ENCODE results near the gene POLR1D. TPM values are rescaled to one million over a fixed set of nuclear protein-coding genes. Genes with fewer than 3 reads are reported as not detected.

Gene POLR1D
- total and polyA plus RNA-seq, 2 experiments from 2014 or later: 177 to 197 TPM

DNA sequence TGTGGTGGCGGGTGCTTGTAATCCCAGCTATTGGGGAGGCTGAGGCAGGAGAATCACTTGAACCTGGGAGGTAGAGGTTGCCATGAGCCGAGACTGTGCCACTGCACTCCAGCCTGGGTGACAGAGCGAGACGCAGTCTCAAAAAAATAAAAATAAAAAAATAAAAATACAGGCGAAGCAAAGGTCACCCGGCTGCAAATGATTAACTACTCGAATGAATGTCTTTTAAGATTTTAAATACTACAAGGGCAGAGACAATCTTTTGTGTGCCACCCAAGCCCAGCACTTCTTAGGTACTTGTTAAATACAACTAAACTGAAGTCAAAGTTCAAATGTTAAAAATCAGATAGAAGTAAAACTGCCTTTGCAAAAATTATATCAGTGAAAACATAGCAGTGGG lies 8.1 kb upstream of the POLR1D start:
- no peaks in the 10 kb centered on the region for H3K36me3 ChIP-seq (ENCODE audit: insufficient read depth)
- TF ChIP-seq STAT1 (IDR thresholded peaks at IDR 0.05; ENCODE audit: unreplicated experiment) (no peak), EZH2phosphoT487 (IDR thresholded peaks at IDR 0.05; ENCODE audit: unreplicated experiment) (no peak), NANOG (IDR thresholded peaks at IDR 0.05; ENCODE audit: borderline replicate concordance) (no peak), JUNB (IDR thresholded peaks at IDR 0.05; ENCODE audit: unreplicated experiment) (no peak), CREB1 (CRISPR knock-in tag; IDR thresholded peaks at IDR 0.05; ENCODE audit: low read depth) (no peak), REST (IDR thresholded peaks at IDR 0.05; ENCODE audit: unreplicated experiment) (no peak), POLR2AphosphoS5 (IDR thresholded peaks at IDR 0.05; ENCODE audit: low read depth) (no peak), ZNF114 (CRISPR knock-in tag; IDR thresholded peaks at IDR 0.05) (no peak), ZNF331 (CRISPR knock-in tag; IDR thresholded peaks at IDR 0.05; ENCODE audit: low read depth) (no peak), EZH2 (IDR thresholded peaks at IDR 0.05; ENCODE audit: low read depth, unreplicated experiment) (no peak)
- TF ChIP-seq, protein P1, sequence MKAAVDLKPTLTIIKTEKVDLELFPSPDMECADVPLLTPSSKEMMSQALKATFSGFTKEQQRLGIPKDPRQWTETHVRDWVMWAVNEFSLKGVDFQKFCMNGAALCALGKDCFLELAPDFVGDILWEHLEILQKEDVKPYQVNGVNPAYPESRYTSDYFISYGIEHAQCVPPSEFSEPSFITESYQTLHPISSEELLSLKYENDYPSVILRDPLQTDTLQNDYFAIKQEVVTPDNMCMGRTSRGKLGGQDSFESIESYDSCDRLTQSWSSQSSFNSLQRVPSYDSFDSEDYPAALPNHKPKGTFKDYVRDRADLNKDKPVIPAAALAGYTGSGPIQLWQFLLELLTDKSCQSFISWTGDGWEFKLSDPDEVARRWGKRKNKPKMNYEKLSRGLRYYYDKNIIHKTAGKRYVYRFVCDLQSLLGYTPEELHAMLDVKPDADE (IDR thresholded peaks at IDR 0.05): no peak
- TF ChIP-seq, protein P2, sequence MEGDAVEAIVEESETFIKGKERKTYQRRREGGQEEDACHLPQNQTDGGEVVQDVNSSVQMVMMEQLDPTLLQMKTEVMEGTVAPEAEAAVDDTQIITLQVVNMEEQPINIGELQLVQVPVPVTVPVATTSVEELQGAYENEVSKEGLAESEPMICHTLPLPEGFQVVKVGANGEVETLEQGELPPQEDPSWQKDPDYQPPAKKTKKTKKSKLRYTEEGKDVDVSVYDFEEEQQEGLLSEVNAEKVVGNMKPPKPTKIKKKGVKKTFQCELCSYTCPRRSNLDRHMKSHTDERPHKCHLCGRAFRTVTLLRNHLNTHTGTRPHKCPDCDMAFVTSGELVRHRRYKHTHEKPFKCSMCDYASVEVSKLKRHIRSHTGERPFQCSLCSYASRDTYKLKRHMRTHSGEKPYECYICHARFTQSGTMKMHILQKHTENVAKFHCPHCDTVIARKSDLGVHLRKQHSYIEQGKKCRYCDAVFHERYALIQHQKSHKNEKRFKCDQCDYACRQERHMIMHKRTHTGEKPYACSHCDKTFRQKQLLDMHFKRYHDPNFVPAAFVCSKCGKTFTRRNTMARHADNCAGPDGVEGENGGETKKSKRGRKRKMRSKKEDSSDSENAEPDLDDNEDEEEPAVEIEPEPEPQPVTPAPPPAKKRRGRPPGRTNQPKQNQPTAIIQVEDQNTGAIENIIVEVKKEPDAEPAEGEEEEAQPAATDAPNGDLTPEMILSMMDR (conservative IDR thresholded peaks at IDR 0.05; ENCODE audit: low read depth in 2 of 2): no peak
- TF ChIP-seq, protein P3, sequence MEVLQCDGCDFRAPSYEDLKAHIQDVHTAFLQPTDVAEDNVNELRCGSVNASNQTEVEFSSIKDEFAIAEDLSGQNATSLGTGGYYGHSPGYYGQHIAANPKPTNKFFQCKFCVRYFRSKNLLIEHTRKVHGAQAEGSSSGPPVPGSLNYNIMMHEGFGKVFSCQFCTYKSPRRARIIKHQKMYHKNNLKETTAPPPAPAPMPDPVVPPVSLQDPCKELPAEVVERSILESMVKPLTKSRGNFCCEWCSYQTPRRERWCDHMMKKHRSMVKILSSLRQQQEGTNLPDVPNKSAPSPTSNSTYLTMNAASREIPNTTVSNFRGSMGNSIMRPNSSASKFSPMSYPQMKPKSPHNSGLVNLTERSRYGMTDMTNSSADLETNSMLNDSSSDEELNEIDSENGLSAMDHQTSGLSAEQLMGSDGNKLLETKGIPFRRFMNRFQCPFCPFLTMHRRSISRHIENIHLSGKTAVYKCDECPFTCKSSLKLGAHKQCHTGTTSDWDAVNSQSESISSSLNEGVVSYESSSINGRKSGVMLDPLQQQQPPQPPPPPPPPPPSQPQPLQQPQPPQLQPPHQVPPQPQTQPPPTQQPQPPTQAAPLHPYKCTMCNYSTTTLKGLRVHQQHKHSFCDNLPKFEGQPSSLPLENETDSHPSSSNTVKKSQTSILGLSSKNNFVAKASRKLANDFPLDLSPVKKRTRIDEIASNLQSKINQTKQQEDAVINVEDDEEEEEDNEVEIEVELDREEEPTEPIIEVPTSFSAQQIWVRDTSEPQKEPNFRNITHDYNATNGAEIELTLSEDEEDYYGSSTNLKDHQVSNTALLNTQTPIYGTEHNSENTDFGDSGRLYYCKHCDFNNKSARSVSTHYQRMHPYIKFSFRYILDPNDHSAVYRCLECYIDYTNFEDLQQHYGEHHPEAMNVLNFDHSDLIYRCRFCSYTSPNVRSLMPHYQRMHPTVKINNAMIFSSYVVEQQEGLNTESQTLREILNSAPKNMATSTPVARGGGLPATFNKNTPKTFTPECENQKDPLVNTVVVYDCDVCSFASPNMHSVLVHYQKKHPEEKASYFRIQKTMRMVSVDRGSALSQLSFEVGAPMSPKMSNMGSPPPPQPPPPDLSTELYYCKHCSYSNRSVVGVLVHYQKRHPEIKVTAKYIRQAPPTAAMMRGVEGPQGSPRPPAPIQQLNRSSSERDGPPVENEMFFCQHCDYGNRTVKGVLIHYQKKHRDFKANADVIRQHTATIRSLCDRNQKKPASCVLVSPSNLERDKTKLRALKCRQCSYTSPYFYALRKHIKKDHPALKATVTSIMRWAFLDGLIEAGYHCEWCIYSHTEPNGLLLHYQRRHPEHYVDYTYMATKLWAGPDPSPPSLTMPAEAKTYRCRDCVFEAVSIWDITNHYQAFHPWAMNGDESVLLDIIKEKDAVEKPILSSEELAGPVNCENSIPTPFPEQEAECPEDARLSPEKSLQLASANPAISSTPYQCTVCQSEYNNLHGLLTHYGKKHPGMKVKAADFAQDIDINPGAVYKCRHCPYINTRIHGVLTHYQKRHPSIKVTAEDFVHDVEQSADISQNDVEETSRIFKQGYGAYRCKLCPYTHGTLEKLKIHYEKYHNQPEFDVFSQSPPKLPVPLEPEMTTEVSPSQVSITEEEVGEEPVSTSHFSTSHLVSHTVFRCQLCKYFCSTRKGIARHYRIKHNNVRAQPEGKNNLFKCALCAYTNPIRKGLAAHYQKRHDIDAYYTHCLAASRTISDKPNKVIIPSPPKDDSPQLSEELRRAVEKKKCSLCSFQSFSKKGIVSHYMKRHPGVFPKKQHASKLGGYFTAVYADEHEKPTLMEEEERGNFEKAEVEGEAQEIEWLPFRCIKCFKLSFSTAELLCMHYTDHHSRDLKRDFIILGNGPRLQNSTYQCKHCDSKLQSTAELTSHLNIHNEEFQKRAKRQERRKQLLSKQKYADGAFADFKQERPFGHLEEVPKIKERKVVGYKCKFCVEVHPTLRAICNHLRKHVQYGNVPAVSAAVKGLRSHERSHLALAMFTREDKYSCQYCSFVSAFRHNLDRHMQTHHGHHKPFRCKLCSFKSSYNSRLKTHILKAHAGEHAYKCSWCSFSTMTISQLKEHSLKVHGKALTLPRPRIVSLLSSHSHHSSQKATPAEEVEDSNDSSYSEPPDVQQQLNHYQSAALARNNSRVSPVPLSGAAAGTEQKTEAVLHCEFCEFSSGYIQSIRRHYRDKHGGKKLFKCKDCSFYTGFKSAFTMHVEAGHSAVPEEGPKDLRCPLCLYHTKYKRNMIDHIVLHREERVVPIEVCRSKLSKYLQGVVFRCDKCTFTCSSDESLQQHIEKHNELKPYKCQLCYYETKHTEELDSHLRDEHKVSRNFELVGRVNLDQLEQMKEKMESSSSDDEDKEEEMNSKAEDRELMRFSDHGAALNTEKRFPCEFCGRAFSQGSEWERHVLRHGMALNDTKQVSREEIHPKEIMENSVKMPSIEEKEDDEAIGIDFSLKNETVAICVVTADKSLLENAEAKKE (CRISPR knock-in tag; IDR thresholded peaks at IDR 0.05): no peak
- H3K9me3 Mint-ChIP-seq: peaks cover 4% of the 10 kb centered on the region; the same call in 1 of the 3 replicates
- peaks cover 10% of the 10 kb centered on the region for H3K36me3 Mint-ChIP-seq (ENCODE audit: low read depth)
- H3K27ac ChIP-seq (ENCODE audit: low read depth): no peak overlapping the region
- no peaks in the 10 kb centered on the region for H3F3A ChIP-seq (replicated peaks; ENCODE audit: low read depth)
- peaks cover 36% of the 10 kb centered on the region for H3K4me1 Mint-ChIP-seq
- peaks cover 99% of the 10 kb centered on the region for H3K79me2 ChIP-seq (replicated peaks; ENCODE audit: insufficient read depth)
- no peak overlapping the region for H2AFZ ChIP-seq
- H3K27ac Mint-ChIP-seq: no peak overlapping the region
- no peak overlapping the region for H3K4me3 Mint-ChIP-seq
- no peaks in the 10 kb centered on the region for H3K9me2 ChIP-seq (ENCODE audit: insufficient read depth)
- peaks cover 38% of the 10 kb centered on the region for H4K20me1 ChIP-seq (replicated peaks; ENCODE audit: insufficient read depth)
- ATAC-seq (no peak), DNase-seq (ENCODE audit: low spot score) (no peak)
- peaks cover 15% of the 10 kb centered on the region for H3K4me1 ChIP-seq (ENCODE audit: insufficient read depth)
- peaks cover 6% of the 10 kb centered on the region for H3K27me3 Mint-ChIP-seq (ENCODE audit: insufficient read depth, low read depth, poor library complexity)
- no peak overlapping the region for H3K4me3 ChIP-seq
- H3K27me3 ChIP-seq (ENCODE audit: insufficient read depth): no peaks in the 10 kb centered on the region
- H3K4me2 ChIP-seq: peak overlapping the region; percentile 38; the same call in 1 of the 2 replicates

All from GM23338 (cell line).